Esophagus muscularis mucosa (tissue), 4 donors: ENCODE results near the gene TFAP2A.

Source experiments
- EP300 ChIP-seq: sonication (generic); formaldehyde crosslinking; IDR thresholded peaks from one replicate; pipeline ENCODE4 v1.6.1; 2017; ENCODE audit warnings: antibody characterized with exemption
- POLR2A ChIP-seq: fragments of 450-650 bp; IDR thresholded peaks from one replicate; pipeline ENCODE4 v1.6.1; 2017; ENCODE audit warnings: antibody characterized with exemption, moderate library complexity, mild to moderate bottlenecking, low read depth
- POLR2AphosphoS5 ChIP-seq, 2 donors: sonication (generic); formaldehyde crosslinking; IDR thresholded peaks; one replicate each; pipeline ENCODE4 v1.6.1; 2017; ENCODE audit warnings: antibody characterized with exemption in 2 of 2
- TF ChIP-seq, protein P1 (sequence below), 3 experiments: fragments of 200-600 bp in 2 of 3; fragments of 450-650 bp in 1 of 3; sonication (generic) in 2 of 3; IDR thresholded peaks; one replicate each; pipeline ENCODE4 v1.5.1; 2017 to 2019; ENCODE audit warnings: antibody characterized with exemption in 3 of 3, mild to moderate bottlenecking in 2 of 3, moderate library complexity in 1 of 3

DNA sequence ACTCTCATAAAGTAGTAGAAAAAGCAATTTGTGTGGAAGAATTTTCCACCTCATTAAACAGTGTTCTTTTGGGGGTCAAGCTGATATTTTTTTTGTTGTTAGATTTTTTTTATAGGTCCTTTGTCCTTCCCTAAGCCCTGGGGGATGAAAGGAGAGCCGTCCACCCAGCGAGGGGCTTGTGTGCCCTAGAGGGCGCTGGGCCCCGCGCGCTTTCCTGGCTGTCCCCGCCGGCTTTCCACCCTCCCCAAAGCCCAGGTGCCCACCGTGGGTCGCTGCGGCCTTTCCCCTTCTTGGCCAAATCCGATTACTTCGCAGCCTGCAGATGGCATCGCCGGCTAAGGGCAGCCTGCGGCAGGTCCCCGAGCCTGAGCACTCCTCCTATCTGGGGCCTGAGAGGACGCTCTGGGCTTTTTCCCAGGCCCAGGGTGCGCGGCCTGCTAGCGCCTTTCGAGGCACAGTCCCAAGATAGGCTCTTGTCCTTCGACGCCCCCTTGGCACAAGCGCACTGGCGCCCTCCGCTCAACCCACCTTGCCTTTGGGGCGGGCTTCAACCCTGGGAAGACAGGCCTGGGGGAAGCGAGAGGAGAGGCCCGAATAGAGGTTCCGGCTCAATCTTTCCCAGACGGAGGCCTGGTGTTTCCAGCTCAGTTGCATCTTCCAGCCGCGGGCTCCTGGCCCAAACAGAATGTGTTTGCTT, 33.6 kb downstream of the TFAP2A start:
- TF ChIP-seq, protein P1, sequence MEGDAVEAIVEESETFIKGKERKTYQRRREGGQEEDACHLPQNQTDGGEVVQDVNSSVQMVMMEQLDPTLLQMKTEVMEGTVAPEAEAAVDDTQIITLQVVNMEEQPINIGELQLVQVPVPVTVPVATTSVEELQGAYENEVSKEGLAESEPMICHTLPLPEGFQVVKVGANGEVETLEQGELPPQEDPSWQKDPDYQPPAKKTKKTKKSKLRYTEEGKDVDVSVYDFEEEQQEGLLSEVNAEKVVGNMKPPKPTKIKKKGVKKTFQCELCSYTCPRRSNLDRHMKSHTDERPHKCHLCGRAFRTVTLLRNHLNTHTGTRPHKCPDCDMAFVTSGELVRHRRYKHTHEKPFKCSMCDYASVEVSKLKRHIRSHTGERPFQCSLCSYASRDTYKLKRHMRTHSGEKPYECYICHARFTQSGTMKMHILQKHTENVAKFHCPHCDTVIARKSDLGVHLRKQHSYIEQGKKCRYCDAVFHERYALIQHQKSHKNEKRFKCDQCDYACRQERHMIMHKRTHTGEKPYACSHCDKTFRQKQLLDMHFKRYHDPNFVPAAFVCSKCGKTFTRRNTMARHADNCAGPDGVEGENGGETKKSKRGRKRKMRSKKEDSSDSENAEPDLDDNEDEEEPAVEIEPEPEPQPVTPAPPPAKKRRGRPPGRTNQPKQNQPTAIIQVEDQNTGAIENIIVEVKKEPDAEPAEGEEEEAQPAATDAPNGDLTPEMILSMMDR (IDR thresholded peaks at IDR 0.05): no peak
- no peak for TF ChIP-seq POLR2A
- TF ChIP-seq EP300: no peak
- no peak for TF ChIP-seq POLR2AphosphoS5 (IDR thresholded peaks at IDR 0.05)
